Activated B cell treated with CpG ODN at 0.5 μM for 24 hours (primary cell): ENCODE results near the gene ATG5. TPM values are rescaled to one million over a fixed set of nuclear protein-coding genes. Genes with fewer than 3 reads are reported as not detected.

Experiments
- ATAC-seq: fragments of 200-7000 bp; cut with Tn5 transposase; one replicate; pipeline ENCODE4 v1.10.0; 2021; ENCODE audit warnings: low read depth, mild to moderate bottlenecking, moderate library complexity
- CTCF ChIA-PET: fragments of 350-600 bp; sonication (Branson Sonifier 250); formaldehyde crosslinking; loops from one replicate; lab custom pipeline; 2021; ENCODE audit warnings: antibody characterized with exemption; lab: Charles Lee
- POLR2A ChIA-PET: fragments of 350-600 bp; sonication (Branson Sonifier 250); formaldehyde crosslinking; loops from one replicate; lab custom pipeline; 2021; ENCODE audit warnings: antibody characterized with exemption; lab: Charles Lee
- DNase-seq: peaks from one replicate; pipeline ENCODE4 v3.0.0; 2022
- H3K27ac Mint-ChIP-seq: one replicate; pipeline ENCODE4 v1.8.0; 2020; ENCODE audit warnings: mixed read lengths
- H3K27me3 Mint-ChIP-seq: one replicate; pipeline ENCODE4 v1.8.0; 2021; ENCODE audit warnings: mixed read lengths
- H3K36me3 Mint-ChIP-seq: one replicate; pipeline ENCODE4 v1.8.0; 2021; ENCODE audit warnings: low read depth, mixed read lengths
- H3K4me1 Mint-ChIP-seq: one replicate; pipeline ENCODE4 v1.8.0; 2021; ENCODE audit warnings: mixed read lengths
- H3K4me3 Mint-ChIP-seq: one replicate; pipeline ENCODE4 v1.8.0; 2020; ENCODE audit warnings: mild to moderate bottlenecking, mixed read lengths
- H3K9me3 Mint-ChIP-seq: one replicate; pipeline ENCODE4 v1.8.0; 2020; ENCODE audit warnings: mixed read lengths
- CTCF ChIP-seq: fragments of 200-600 bp; IDR thresholded peaks from one replicate; pipeline ENCODE4 v1.8.0; 2022; ENCODE audit warnings: antibody characterized with exemption, mild to moderate bottlenecking
- intact Hi-C: fragments of 100-400 bp; cut with micrococcal nuclease; formaldehyde crosslinking; loops from one replicate; pipeline ENCODE4 v1.15.1; 2024
- total RNA-seq: library from RNA; stranded (reverse); gene quantifications from 2 replicates; pipeline ENCODE4 v1.2.3, GENCODE V29; 2022

The ATG5 gene
- total RNA-seq, 1 donor from 2014 or later: 30.3 TPM

GRCh38 chr6:106135911-106136571, 189.5 kb downstream of the ATG5 start:
- DNase-seq: no peak
- no peak overlapping the region for H3K27ac Mint-ChIP-seq
- ChIA-PET POLR2A (no interaction called here), CTCF (no interaction called here)
- no peaks in the 10 kb centered on the region for H3K36me3 Mint-ChIP-seq
- H3K27me3 Mint-ChIP-seq: no peaks in the 10 kb centered on the region
- ATAC-seq: no peak
- peaks cover 15% of the 10 kb centered on the region for H3K4me1 Mint-ChIP-seq
- intact Hi-C loops: no loop called here
- H3K4me3 Mint-ChIP-seq: no peak overlapping the region
- TF ChIP-seq CTCF: no peak
- H3K9me3 Mint-ChIP-seq: no peaks in the 10 kb centered on the region

- H3K9me3 Mint-ChIP-seq: no peaks in the 10 kb centered on the region
- POLR2A ChIA-PET: no interaction called here
Observed at GRCh38 chr6:106134906-106135634, 190.5 kb downstream of the ATG5 start.

More at GRCh38 chr6:106134906-106135634, 190.5 kb downstream of the ATG5 start:
- peaks cover 11% of the 10 kb centered on the region for H3K4me1 Mint-ChIP-seq
- no peak overlapping the region for H3K4me3 Mint-ChIP-seq
- no peak for DNase-seq
- intact Hi-C loops: no loop called here
- CTCF ChIA-PET: no interaction called here
- no peak for TF ChIP-seq CTCF
- H3K27me3 Mint-ChIP-seq: no peaks in the 10 kb centered on the region
- no peak for ATAC-seq
- no peak overlapping the region for H3K27ac Mint-ChIP-seq
- no peaks in the 10 kb centered on the region for H3K36me3 Mint-ChIP-seq

Other genes starting within 250 kb of the ATG5 start
- gene PRDM1, start 239.4 kb downstream of the ATG5 start, total RNA-seq: 16.3 and 16.4 TPM in 2 replicates
- gene CRYBG1, start 35.0 kb upstream of the ATG5 start, total RNA-seq: 32.3 and 33.6 TPM in 2 replicates